Trophoblast cell (in vitro differentiated cells and primary cell): ENCODE measurements around the gene BAIAP3.

Experiments used
- DNase-seq, 2 donors: peaks; one replicate each; pipeline ENCODE4 v3.0.0-alpha.2; 2016
- H2AFZ ChIP-seq: 2 replicates; pipeline ENCODE4 v1.6.1; 2013; ENCODE audit warnings: low read length, moderate library complexity, mild to moderate bottlenecking; ENCODE audit not compliant: insufficient read depth, poor library complexity
- H2AK5ac ChIP-seq: 2 replicates; pipeline ENCODE4 v1.6.1; 2013; ENCODE audit warnings: mild to moderate bottlenecking, low read length
- H2BK120ac ChIP-seq: 2 replicates; pipeline ENCODE4 v1.6.1; 2013; ENCODE audit warnings: low read length, mild to moderate bottlenecking, moderate library complexity; ENCODE audit not compliant: insufficient read depth, poor library complexity
- H2BK12ac ChIP-seq: 2 replicates; pipeline ENCODE4 v1.6.1; 2013; ENCODE audit warnings: mild to moderate bottlenecking, low read length, moderate library complexity
- H2BK5ac ChIP-seq: 2 replicates; pipeline ENCODE4 v1.6.1; 2013; ENCODE audit warnings: low read length, low read depth, moderate library complexity, mild to moderate bottlenecking; ENCODE audit not compliant: poor library complexity
- H3K14ac ChIP-seq: 2 replicates; pipeline ENCODE4 v1.6.1; 2013; ENCODE audit warnings: mild to moderate bottlenecking, low read length
- H3K18ac ChIP-seq: 2 replicates; pipeline ENCODE4 v1.6.1; 2013; ENCODE audit warnings: mild to moderate bottlenecking, low read length
- H3K23ac ChIP-seq: 2 replicates; pipeline ENCODE4 v1.6.1; 2013; ENCODE audit warnings: low read length
- H3K27ac ChIP-seq: 2 replicates; pipeline ENCODE4 v1.5.1; 2013; ENCODE audit warnings: low read depth, mild to moderate bottlenecking, inconsistent platforms, low read length, moderate library complexity
- H3K27me3 ChIP-seq: 2 replicates; pipeline ENCODE4 v1.6.1; 2013; ENCODE audit warnings: inconsistent platforms, mild to moderate bottlenecking, low read length, moderate library complexity; ENCODE audit not compliant: insufficient read depth
- H3K36me3 ChIP-seq, 2 experiments: 1 replicate in 1 of 2; 2 replicates in 1 of 2; pipeline ENCODE4 v1.6.1; 2013; ENCODE audit warnings: low read length in 2 of 2, mild to moderate bottlenecking in 2 of 2, moderate library complexity in 1 of 2; ENCODE audit not compliant: insufficient read depth in 2 of 2, control insufficient read depth in 1 of 2
- H3K4ac ChIP-seq: 2 replicates; pipeline ENCODE4 v1.6.1; 2013; ENCODE audit warnings: low read depth, mild to moderate bottlenecking, low read length, moderate library complexity
- H3K4me1 ChIP-seq, 2 experiments: 1 replicate in 1 of 2; 2 replicates in 1 of 2; pipeline ENCODE4 v1.6.1; 2013; ENCODE audit warnings: low read length in 2 of 2, mild to moderate bottlenecking in 2 of 2, moderate library complexity in 1 of 2; ENCODE audit not compliant: insufficient read depth in 2 of 2, control insufficient read depth in 1 of 2
- H3K4me2 ChIP-seq: 2 replicates; pipeline ENCODE4 v1.6.1; 2013; ENCODE audit warnings: inconsistent platforms, mild to moderate bottlenecking, low read length, moderate library complexity
- H3K4me3 ChIP-seq: 2 replicates; pipeline ENCODE4 v1.5.1; 2013; ENCODE audit warnings: mild to moderate bottlenecking, low read depth, low read length, inconsistent platforms
- H3K79me1 ChIP-seq: one replicate; pipeline ENCODE4 v1.6.1; 2013; ENCODE audit warnings: low read length
- H3K79me2 ChIP-seq: 2 replicates; pipeline ENCODE4 v1.6.1; 2013; ENCODE audit warnings: low read length, mild to moderate bottlenecking; ENCODE audit not compliant: control insufficient read depth, insufficient read depth, poor library complexity
- H3K9ac ChIP-seq: 2 replicates; pipeline ENCODE4 v1.6.1; 2013; ENCODE audit warnings: mild to moderate bottlenecking, low read length
- H3K9me3 ChIP-seq: 2 replicates; pipeline ENCODE4 v1.6.1; 2013; ENCODE audit warnings: low read depth, mild to moderate bottlenecking, control low read depth, inconsistent platforms, low read length; ENCODE audit not compliant: insufficient read depth
- H4K12ac ChIP-seq: 2 replicates; pipeline ENCODE4 v1.6.1; 2013; ENCODE audit warnings: low read depth, mild to moderate bottlenecking, low read length, moderate library complexity
- H4K8ac ChIP-seq: 2 replicates; pipeline ENCODE4 v1.6.1; 2013; ENCODE audit warnings: low read depth, mild to moderate bottlenecking, low read length, moderate library complexity
- H4K91ac ChIP-seq: one replicate; pipeline ENCODE4 v1.6.1; 2013; ENCODE audit warnings: low read depth, mild to moderate bottlenecking, low read length, moderate library complexity
- WGBS: extraction: QIAGEN DNeasy Blood & Tissue Kit; methylation state at CpG from one replicate; pipeline ENCODE4 v1.1.7; 2013; ENCODE audit warnings: missing lambda C conversion rate; ENCODE audit not compliant: insufficient read length, insufficient coverage; ENCODE audit errors: extremely low coverage; 5-methylcytosine and 5-hydroxymethylcytosine counted together

BAIAP3 gene

DNA sequence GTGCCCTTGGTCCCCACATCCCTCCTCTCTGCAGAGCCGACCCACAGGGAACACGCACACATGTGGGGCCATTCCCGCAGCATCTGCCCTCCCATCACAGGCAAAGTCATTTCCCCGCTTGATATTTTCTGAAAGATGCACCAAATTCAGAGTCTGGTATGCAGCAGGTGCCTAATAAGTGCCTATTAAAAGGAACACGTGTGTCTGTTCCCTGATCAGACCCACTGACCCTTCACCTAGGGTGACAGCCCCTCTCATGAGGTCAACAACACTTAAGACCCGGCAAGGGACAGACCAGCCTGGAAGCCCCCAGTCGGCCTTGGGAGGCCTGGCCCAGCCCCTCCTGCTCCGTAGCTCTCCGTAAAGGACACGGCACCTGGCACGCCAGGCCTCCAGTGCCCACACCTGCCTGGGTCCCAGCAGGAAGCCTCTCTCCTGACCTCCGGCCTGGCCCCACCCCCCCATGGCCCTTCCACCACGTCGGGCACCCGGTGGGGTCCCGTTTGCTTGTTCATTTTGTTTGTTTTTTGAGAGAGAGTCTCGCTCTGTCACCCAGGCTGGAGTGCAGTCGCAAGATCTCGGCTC lies 61.0 kb downstream of the BAIAP3 start:
- Histone ChIP-seq H3K4me1 (no peaks in the 10 kb centered on the region), H3K4me3 (no peak overlapping the region), H3K27ac (no peak overlapping the region), H4K8ac (no peak overlapping the region), H3K9ac (no peak overlapping the region), H3K4me2 (no peak overlapping the region), H3K9me3 (peaks cover 1% of the 10 kb centered on the region), H4K12ac (no peak overlapping the region), H2BK5ac (no peak overlapping the region), H3K23ac (no peak overlapping the region), H2BK12ac (no peak overlapping the region), H3K18ac (no peak overlapping the region), H3K27me3 (no peaks in the 10 kb centered on the region), H3K79me1 (no peaks in the 10 kb centered on the region), H2AK5ac (no peak overlapping the region), H2BK120ac (no peak overlapping the region), H2AFZ (no peak overlapping the region), H3K36me3 (peaks cover 38 to 41% of the 10 kb centered on the region in 2 experiments), H3K4ac (no peak overlapping the region), H3K14ac (no peak overlapping the region), H3K79me2 (no peaks in the 10 kb centered on the region), H4K91ac (no peak overlapping the region)
- WGBS, result no CpG with 5 or more reads among the region's 19 CpGs
- DNase-seq, result no peak

- Histone ChIP-seq H2BK120ac (no peak overlapping the region), H2AFZ (no peak overlapping the region), H3K9ac (no peak overlapping the region), H3K18ac (no peak overlapping the region), H3K27ac (no peak overlapping the region), H3K14ac (no peak overlapping the region), H2BK5ac (no peak overlapping the region), H3K4me3 (no peak overlapping the region), H2BK12ac (no peak overlapping the region), H3K23ac (no peak overlapping the region), H3K36me3 (peaks cover 36 to 38% of the 10 kb centered on the region in 2 experiments), H2AK5ac (no peak overlapping the region), H4K91ac (no peak overlapping the region), H3K27me3 (no peaks in the 10 kb centered on the region), H3K4me1 (no peaks in the 10 kb centered on the region), H3K79me1 (no peaks in the 10 kb centered on the region), H3K9me3 (peaks cover 1% of the 10 kb centered on the region), H4K12ac (no peak overlapping the region), H3K4me2 (no peak overlapping the region), H3K79me2 (no peaks in the 10 kb centered on the region), H3K4ac (no peak overlapping the region), H4K8ac (no peak overlapping the region)
- WGBS, result no CpG with 5 or more reads among the region's 22 CpGs
- no peak for DNase-seq
These were observed 62.1 kb downstream of the BAIAP3 start for GRCh38 chr16:1395444-1396031.

DNA sequence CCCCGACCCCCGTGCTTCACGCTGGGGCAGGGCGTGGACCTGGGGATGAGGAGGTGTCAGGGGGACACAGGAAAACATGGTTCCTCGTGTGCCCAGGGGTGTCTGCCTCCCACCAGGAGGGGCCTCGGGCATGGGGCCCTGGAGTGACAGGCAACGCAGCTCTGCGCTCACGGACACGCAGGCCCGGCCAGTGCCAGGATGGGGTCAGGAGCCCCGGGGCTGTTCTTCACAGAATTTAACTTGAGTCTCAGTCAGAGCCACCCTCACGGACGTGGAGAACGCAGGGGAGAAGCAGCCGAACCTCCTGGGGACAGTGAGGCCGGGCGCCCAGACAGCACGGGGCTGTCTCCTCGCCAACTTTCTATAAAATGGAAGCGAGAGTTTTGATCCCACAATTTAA lies 64.3 kb downstream of the BAIAP3 start:
- no peak overlapping the region for H3K27ac ChIP-seq

DNA sequence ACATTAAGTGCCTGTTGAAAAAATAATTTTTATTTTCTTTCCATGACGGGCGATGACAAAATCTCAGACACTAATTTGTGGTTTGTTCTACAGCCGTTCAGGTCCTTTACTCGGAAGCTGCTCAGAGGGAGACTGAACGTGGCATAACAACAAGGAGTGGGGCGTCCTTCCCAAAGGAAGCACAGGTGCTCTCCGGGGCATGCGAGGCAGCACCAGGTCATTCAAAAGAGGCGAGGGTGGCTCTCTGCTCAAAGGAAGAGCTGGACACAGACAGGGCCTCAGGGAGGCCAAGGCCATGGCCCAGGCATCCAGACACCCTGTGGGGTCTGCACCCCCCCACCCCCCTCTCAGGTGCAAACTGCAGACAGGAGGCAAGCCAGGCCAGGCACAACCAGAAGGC lies 64.9 kb downstream of the BAIAP3 start:
- H2BK12ac ChIP-seq, result no peak overlapping the region
- no peak overlapping the region for H3K4ac ChIP-seq
- H3K79me2 ChIP-seq, result no peaks in the 10 kb centered on the region
- H3K14ac ChIP-seq, result no peak overlapping the region
- no peak for DNase-seq
- no peak overlapping the region for H3K4me3 ChIP-seq
- no peak overlapping the region for H3K4me2 ChIP-seq
- H4K12ac ChIP-seq, result no peak overlapping the region
- H3K9me3 ChIP-seq, result peaks cover 1% of the 10 kb centered on the region
- H3K79me1 ChIP-seq, result no peaks in the 10 kb centered on the region
- no peak overlapping the region for H2BK120ac ChIP-seq
- no peak overlapping the region for H4K8ac ChIP-seq
- no peaks in the 10 kb centered on the region for H3K4me1 ChIP-seq
- no CpG with 5 or more reads among the region's 9 CpGs for WGBS
- no peak overlapping the region for H4K91ac ChIP-seq
- no peak overlapping the region for H3K18ac ChIP-seq
- peaks cover 38 to 39% of the 10 kb centered on the region in 2 experiments for H3K36me3 ChIP-seq
- no peak overlapping the region for H2AFZ ChIP-seq
- H2BK5ac ChIP-seq, result no peak overlapping the region
- no peak overlapping the region for H3K9ac ChIP-seq
- H2AK5ac ChIP-seq, result no peak overlapping the region
- no peak overlapping the region for H3K27ac ChIP-seq
- no peaks in the 10 kb centered on the region for H3K27me3 ChIP-seq
- no peak overlapping the region for H3K23ac ChIP-seq

More for the DNA sequence above, 64.3 kb downstream of the BAIAP3 start:
- H2AK5ac ChIP-seq, result no peak overlapping the region
- H4K8ac ChIP-seq, result no peak overlapping the region
- no peak overlapping the region for H2BK5ac ChIP-seq
- H3K18ac ChIP-seq, result no peak overlapping the region
- no peak overlapping the region for H2BK120ac ChIP-seq
- no peak overlapping the region for H3K14ac ChIP-seq
- no peak overlapping the region for H3K23ac ChIP-seq
- no peak overlapping the region for H3K4ac ChIP-seq
- no CpG with 5 or more reads among the region's 21 CpGs for WGBS
- H3K9ac ChIP-seq, result no peak overlapping the region
- no peaks in the 10 kb centered on the region for H3K27me3 ChIP-seq
- no peak overlapping the region for H2BK12ac ChIP-seq
- H3K36me3 ChIP-seq, result peaks cover 37 to 42% of the 10 kb centered on the region in 2 experiments
- H3K4me3 ChIP-seq, result no peak overlapping the region
- peaks cover 1% of the 10 kb centered on the region for H3K9me3 ChIP-seq
- no peaks in the 10 kb centered on the region for H3K4me1 ChIP-seq
- H3K79me1 ChIP-seq, result no peaks in the 10 kb centered on the region
- DNase-seq, result no peak
- no peak overlapping the region for H3K4me2 ChIP-seq
- H4K12ac ChIP-seq, result no peak overlapping the region
- H2AFZ ChIP-seq, result no peak overlapping the region
- H4K91ac ChIP-seq, result no peak overlapping the region
- H3K79me2 ChIP-seq, result no peaks in the 10 kb centered on the region
